ENCODE results near the gene PDE4B.

DNA sequence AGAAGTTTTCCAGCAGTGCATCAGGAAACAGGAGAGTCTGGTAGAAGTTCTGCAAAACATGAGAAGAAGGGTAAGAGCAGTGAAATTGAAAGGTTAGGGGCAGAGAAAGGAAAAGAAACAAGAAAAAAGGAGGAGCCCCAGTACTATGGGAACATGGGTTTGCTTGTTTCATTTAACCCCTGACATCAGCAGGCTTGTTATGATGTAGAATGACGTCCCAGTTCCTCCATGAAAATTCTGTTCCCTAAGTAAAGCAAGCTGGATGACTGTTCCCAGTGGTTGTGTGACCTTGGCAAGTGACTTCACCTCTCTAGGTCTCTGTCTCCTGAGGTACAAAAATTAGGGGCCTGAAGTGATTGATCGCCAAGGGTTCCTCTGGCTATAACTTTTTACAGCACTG, 472.6 kb downstream of the PDE4B start:
- TF ChIP-seq ZNF274 (IDR thresholded peaks at IDR 0.05; ENCODE audit: insufficient read depth, insufficient read length) (no peak), LARP7 (IDR thresholded peaks at IDR 0.05) (no peak), FOS (IDR thresholded peaks at IDR 0.05; ENCODE audit: borderline replicate concordance, extremely low read depth, insufficient read length) (no peak), TAF1 (IDR thresholded peaks at IDR 0.05; ENCODE audit: borderline replicate concordance, low read depth, low read length) (no peak), MEF2B (IDR thresholded peaks at IDR 0.05; ENCODE audit: partially characterized antibody, poor library complexity, severe bottlenecking) (no peak), PAX8 (IDR thresholded peaks at IDR 0.05) (no peak)
- TF ChIP-seq, protein P1, sequence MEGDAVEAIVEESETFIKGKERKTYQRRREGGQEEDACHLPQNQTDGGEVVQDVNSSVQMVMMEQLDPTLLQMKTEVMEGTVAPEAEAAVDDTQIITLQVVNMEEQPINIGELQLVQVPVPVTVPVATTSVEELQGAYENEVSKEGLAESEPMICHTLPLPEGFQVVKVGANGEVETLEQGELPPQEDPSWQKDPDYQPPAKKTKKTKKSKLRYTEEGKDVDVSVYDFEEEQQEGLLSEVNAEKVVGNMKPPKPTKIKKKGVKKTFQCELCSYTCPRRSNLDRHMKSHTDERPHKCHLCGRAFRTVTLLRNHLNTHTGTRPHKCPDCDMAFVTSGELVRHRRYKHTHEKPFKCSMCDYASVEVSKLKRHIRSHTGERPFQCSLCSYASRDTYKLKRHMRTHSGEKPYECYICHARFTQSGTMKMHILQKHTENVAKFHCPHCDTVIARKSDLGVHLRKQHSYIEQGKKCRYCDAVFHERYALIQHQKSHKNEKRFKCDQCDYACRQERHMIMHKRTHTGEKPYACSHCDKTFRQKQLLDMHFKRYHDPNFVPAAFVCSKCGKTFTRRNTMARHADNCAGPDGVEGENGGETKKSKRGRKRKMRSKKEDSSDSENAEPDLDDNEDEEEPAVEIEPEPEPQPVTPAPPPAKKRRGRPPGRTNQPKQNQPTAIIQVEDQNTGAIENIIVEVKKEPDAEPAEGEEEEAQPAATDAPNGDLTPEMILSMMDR (IDR thresholded peaks at IDR 0.05 in 2 of 3, conservative IDR thresholded peaks at IDR 0.05 in 1 of 3; ENCODE audit: control insufficient read depth in 2 of 3, extremely low read depth in 1 of 3, insufficient read depth in 1 of 3, low read depth in 3 of 3, low read length in 3 of 3), result no peak
- TF ChIP-seq, protein P2, sequence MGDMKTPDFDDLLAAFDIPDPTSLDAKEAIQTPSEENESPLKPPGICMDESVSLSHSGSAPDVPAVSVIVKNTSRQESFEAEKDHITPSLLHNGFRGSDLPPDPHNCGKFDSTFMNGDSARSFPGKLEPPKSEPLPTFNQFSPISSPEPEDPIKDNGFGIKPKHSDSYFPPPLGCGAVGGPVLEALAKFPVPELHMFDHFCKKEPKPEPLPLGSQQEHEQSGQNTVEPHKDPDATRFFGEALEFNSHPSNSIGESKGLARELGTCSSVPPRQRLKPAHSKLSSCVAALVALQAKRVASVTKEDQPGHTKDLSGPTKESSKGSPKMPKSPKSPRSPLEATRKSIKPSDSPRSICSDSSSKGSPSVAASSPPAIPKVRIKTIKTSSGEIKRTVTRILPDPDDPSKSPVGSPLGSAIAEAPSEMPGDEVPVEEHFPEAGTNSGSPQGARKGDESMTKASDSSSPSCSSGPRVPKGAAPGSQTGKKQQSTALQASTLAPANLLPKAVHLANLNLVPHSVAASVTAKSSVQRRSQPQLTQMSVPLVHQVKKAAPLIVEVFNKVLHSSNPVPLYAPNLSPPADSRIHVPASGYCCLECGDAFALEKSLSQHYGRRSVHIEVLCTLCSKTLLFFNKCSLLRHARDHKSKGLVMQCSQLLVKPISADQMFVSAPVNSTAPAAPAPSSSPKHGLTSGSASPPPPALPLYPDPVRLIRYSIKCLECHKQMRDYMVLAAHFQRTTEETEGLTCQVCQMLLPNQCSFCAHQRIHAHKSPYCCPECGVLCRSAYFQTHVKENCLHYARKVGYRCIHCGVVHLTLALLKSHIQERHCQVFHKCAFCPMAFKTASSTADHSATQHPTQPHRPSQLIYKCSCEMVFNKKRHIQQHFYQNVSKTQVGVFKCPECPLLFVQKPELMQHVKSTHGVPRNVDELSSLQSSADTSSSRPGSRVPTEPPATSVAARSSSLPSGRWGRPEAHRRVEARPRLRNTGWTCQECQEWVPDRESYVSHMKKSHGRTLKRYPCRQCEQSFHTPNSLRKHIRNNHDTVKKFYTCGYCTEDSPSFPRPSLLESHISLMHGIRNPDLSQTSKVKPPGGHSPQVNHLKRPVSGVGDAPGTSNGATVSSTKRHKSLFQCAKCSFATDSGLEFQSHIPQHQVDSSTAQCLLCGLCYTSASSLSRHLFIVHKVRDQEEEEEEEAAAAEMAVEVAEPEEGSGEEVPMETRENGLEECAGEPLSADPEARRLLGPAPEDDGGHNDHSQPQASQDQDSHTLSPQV (IDR thresholded peaks at IDR 0.05), result no peak

Measured in GM12878 (cell line).